Globus pallidus (tissue), 1 donor: Measurements from ENCODE around the gene SAMD8.
"Not testable (repeated sequence)": the region's sequence is repeated elsewhere in the genome, so short reads cannot be mapped to it uniquely, and the experiment has no call there.

Source experiments
- DNase-seq: peaks from one replicate; pipeline ENCODE4 v3.0.0-alpha.2; 2015; ENCODE audit warnings: low spot score

Gene SAMD8

GRCh38 chr10:75195035-75195763 lies 83.7 kb downstream of the SAMD8 start:
- no peak for DNase-seq

DNA sequence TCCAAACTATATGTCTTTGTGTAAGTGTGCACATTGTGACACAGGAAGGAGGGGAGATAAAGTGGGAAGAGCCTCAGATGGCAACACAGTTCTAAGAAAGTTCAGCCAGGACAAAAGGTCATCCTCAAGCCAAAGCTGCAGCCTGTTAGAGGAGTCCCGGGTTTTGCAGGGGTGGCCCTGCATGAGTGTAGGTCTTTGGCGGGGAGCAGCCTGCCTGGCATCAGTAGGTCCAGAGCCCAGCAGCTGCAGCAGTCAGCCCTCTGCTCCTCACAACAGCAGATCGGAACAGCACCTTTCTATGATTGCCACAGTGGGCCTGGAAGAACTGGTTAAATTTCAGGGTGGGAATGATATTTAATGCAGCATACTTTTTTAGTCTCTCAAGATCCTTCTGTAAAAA lies 85.6 kb downstream of the SAMD8 start:
- no peak for DNase-seq

DNA sequence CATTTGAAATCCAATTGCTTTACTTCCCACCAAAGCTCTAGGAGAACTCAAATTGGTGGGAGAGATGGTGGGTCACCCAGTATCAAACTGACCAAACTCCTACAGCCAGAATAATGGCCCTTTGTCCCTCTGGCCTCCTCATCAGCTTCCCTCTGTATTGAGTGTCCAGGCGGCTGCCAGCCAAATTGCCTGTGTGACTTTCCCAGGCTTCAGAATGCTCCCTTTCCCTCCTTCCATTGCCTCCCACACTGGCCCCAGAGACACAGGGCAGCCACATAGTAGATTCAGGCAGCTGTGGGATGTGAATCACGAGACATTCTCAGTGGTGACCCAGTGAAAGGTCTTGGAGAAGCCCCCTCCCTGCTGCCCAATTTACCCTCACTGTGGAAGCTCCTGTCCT lies 86.5 kb downstream of the SAMD8 start:
- peak; percentile 72 for DNase-seq

DNA sequence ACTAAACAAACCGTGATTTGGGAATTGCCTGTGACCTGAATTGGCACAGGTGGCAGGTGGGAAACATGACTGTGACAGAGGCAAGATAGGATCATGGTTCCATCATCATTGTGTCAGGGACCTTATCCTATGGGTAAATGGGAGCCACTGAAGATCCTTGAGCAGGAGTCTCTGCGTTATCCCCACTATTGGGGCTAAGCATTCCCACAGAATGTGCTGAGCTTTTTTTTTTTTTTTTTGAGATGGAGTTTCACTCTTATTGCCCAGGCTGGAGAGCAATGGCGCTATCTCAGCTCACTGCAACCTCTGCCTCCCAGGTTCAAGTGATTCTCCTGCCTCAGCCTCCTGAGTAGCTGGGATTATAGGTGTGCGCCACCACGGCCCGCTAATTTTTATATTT lies 88.5 kb downstream of the SAMD8 start:
- DNase-seq, result not testable (repeated sequence)

DNA sequence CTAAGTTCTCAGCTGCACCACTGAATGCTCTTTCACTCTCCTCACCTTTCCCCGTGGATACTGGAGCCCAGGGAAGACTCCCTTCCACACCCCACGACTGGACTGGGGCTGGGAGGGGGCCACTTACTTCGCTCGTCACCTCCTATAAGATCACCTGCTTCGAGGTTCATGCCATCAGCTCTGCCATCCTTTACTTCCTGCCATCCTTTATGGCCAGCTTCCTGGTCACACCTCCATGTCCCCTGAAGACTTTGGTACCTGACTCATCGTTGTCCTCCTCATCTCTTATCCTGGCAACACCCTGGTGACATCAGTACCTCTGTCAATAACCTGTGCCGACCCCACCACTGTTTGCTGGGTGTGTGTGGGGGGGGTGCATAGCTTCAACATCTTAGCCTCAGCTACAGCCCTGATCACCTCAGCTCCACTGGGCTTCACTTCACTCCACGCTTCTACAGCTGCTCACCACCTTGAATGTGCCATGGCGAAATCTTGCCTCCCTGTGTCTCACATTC lies 90.4 kb downstream of the SAMD8 start:
- no peak for DNase-seq

DNA sequence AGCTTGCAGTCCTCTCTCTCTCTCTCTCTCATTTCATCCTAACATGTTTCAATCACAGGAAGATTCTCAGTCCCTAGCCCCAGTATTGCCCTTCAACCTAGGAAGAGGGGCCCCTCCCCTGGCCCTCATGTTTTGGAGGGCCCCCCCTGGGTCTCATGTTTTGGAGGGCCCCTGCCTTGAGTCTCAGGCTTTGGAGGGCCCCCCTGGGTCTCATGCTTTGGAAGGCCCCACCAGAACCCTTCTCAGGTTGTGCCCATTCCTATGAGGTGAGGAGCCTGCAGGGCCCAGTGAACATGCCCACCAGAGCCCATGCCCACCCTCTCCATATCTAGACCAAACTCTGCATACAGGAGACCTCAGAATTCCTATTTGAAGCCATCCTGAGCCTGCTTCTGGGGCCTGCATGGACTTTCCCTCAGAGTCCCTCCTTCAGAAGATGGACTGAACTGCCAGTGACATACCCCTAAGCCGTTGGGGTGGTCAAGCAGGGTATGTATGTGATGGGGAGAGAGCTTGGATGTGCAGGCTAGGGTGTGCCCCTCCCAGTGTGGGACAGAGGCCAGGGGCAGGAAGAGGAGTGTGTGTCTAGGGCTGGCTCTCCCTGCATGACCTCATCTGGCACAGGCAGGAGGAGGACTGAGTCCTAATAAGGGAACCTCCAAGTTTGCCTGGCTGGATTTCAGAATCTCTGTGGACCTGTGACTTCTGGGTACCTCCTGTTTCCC lies 91.0 kb downstream of the SAMD8 start:
- no peak for DNase-seq

DNA sequence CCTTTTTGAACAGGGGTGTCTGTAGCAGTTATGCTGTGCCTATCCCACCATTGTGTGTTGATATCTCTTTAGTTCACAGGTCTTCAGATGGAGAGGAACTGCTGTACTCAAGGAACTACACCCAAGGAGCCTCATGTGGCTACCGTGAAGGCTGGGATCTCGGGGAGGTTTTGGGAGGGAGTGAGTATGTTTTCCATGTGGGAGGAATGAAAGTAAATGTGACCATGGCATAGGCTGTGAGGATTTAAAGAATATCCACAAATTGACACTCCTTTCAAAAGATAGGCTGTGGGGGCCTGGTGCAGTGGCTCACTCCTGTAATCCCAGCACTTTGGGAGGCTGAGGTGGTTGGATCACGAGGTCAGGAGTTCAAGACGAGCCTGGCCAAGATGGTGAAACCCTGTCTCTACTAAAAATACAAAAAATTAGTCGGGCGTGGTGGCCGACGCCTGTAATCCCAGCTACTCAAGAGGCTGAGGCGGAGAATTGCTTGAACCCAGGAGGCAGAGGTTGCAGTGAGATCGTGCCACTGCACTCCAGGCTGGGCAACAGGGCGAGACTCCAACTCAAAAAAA lies 91.7 kb downstream of the SAMD8 start:
- DNase-seq, result not testable (repeated sequence)

GRCh38 chr10:75203724-75204123 lies 92.3 kb downstream of the SAMD8 start:
- DNase-seq, result no peak

DNA sequence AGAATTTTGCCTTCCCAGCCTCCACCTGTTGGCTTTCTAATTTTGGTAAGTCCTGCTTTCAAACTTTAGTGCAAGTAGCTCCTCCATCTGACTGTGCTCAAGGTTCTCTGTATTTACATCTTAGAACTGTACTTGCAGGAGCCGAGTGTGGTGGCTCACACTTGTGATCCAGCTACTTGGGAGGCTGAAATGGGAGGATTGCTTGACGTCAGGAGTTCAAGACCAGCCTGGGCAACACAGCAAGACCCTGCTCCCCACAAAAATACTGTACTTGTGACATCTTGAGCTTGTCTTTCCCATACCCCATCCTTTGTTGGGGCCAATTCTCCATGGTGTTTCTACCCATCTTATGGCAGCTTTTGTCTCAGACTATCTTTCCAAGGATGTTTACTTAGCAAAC lies 94.5 kb downstream of the SAMD8 start:
- no peak for DNase-seq

GRCh38 chr10:75206638-75207037 lies 95.2 kb downstream of the SAMD8 start:
- not testable (repeated sequence) for DNase-seq

GRCh38 chr10:75207079-75207856 lies 95.8 kb downstream of the SAMD8 start:
- no peak for DNase-seq

DNA sequence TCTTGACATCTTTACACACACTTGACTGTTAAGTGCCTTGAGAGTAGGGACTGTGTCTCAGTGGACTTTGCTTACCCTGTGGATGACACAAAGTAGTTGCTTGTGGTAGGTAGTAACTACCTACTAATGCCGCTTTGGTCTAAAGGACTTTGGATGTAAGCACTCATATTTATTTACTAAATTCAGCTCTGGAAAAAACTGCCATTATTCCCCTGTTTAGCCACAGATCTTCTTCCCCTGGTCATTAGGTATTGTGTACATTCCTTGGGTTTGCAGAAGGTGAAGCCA lies 96.3 kb downstream of the SAMD8 start:
- DNase-seq, result no peak

GRCh38 chr10:75208181-75208580 lies 96.7 kb downstream of the SAMD8 start:
- DNase-seq, result no peak

DNA sequence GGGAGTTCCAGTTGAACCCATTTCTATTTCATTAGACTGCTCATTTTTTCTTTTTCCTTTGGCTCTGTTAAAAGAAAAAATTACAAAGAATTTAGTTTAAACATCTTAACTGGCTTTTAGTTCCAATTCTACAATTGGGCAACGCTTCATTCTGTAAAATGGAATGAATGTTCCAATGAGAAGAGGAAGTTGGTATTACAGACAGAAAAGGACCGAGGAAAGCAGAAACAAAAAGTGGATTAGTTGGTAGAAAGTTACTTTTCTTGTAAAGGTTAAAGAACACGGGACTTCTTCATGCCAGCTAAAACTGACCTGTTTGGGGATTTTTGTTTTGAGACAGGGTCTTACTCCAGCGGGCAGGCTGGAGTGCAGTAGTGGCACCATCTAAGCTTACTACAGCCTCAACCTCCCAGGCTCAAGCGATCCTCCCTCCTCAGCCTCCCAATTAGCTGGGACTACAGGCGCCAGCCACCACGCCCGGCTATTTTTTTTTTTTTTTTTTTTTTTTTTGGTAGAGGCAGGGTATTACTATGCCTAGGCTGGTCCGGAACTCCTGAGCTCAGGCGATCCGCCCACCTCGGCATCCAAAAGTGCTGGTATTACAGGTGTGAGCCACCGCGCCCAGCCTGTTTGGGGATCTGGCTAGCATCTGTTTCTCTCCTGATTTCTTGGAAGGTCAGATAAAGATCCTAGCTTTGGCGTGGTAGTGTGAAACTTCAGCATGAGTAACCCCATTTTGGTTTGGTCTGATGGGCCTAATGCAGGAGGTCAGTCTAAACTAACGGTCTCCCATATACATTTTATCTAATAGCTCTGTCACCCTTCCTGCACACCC lies 97.8 kb downstream of the SAMD8 start:
- peak; percentile 18 for DNase-seq

DNA sequence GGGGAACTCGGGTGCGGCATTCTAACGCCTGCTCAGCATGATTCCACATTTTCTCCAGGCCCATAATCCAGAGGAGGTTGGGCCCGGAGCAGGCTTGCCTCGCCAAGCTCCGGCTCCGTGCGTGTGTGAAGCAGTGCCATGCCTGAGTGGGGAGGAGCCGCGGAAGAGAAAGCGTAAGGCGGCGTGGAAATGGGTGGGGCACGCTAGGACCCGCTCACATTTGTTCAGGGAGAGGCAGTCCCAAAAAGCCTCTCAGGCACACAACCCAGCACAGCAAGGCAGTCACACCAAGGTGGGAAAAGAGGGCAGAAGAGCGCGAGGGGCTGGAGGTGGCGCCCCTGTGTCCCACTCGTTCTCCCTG lies 98.4 kb downstream of the SAMD8 start:
- peak; percentile 58 for DNase-seq

DNA sequence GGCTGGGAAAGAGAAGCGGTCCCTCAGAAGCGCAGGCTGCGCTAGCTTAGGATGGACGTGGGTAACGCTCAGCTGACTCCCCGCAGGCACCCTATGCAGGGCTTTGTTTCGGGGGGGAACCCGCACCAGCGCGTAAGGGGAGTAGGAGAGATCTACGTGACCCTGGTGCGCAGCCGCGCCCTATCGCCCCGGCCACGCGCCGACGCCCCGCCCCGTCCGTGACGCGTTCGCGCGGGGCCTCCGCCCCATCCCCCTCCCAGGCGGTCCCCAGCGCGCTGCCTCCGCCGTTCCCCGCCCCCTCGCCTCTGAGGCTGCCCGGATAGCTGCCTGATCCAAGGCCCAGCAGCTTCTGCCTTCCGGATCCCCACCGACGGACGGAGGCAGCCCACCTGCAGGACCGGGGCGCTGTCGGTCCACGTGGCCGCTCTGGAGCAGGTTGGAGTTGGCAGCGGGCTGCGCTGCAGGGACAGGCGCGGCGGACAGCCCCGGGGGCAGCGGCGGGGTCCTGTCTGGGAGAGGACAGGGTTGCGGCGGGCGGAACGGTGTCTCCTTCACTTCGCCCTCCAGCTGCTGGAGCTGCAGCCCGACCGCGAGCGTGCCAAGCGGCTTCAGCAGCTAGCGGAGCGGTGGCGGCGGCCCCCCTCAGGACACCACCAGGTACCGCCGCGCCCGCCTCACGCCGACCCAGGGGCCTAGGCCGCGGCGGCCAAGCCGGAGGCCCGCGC lies 99.0 kb downstream of the SAMD8 start, which contains the start of gene VDAC2:
Gene VDAC2, plus strand, starts transcription at position 515 of the 725 bp plus-strand sequence. CDS start 363 bp downstream, outside the sequence.
- DNase-seq, result peak; percentile 90

- no peak for DNase-seq
These were observed 99.7 kb downstream of the SAMD8 start for GRCh38 chr10:75211007-75211691.

DNA sequence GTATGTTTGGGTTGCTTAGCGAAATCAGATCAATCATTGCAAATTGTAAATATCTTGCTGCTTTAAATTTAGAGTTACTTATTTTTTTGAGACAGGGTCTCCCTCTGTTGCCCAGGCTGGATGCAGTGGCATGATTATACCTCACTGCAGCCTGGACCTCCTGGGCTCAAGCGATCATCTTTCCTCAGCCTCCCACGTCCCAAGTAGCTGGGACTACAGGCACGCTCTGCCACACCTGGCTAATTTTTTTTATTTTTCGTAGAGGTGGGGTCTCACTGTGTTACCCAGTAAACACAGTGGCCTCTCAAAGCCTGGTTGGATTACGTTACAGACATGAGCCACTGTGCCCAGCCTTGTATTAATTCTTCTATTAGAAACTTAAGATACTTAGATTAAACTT lies 100.9 kb downstream of the SAMD8 start:
- no peak for DNase-seq

GRCh38 chr10:75220274-75220673 lies 108.8 kb downstream of the SAMD8 start:
- DNase-seq, result no peak

GRCh38 chr10:75221492-75221891 lies 110.0 kb downstream of the SAMD8 start:
- not testable (repeated sequence) for DNase-seq
